DMS79 (cell line): ENCODE results near the gene DLGAP4.
"Not testable (repeated sequence)": the region's sequence is repeated elsewhere in the genome, so short reads cannot be mapped to it uniquely, and the experiment has no call there.

Experiments used
- DNase-seq: peaks from one replicate; lab custom pipeline; 2025; lab: John Stamatoyannopoulos, UW

The DLGAP4 gene

DNA sequence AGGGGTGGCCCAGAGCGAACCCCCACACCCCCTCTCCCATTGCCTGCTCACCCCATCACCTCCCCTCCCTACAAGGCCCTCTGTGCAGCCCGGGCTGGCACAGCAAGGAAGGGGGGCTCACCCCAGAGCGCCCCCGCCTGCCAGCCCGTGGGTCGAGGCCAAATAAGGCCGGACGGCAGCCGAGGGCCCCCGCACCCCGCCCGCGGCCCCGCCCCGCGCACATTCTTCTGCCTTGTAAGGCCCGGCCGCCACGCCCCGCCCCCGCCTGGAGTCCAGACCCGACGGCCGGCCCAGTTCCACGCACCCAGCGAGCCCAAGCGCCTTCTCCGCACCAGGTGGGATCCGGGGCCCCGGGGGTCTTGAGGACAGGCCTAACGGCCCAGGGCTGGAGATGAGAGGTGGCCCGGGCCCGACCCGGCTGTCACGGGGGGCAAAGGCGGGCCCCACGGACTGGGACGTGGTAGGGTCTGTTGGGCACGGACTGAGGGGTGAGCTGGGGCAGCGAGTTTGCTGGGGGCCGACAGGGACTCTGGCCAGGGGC, 235.2 kb downstream of the DLGAP4 start, which contains the start of gene MYL9:
Gene MYL9 (plus strand): TSS at position 293 of the 541 bp plus-strand sequence. CDS start 3,366 bp downstream, outside the sequence.
- DNase-seq, result no peak

DNA sequence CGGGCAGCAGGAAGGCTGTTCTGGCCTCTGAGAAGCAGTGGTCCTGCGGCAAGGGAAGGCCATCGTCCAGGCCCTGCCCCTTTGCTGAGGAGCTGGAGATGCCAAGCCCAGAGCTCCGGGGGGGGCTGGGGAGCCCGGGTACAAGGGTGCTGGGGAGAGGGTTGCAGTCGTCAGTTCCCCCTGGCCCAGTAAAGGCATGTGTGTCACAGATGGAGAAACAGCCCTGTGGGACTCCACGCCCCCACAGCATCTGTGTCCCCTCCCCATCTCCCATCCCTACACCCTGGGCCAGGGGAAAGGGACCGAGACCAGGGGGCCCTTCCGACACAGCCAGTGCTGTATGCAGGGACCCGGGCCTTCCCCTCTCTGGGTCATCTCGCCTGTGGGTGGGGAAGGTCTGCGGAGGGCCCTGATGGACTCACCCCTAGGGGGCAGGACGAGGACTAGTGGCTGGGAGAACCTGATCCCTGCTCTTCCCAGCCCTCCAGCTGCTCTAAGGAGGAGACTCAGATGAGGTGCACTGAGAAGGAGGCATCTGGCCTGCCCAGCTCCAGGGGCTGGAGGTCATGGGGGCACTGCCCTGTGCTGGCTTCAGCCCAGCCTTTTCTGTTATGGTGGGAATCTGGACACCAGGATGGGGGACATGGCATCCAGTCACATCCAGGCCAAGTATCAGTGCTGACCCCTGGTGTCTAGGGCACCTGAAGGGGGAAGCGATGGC, 235.8 kb downstream of the DLGAP4 start:
- DNase-seq, result no peak

DNA sequence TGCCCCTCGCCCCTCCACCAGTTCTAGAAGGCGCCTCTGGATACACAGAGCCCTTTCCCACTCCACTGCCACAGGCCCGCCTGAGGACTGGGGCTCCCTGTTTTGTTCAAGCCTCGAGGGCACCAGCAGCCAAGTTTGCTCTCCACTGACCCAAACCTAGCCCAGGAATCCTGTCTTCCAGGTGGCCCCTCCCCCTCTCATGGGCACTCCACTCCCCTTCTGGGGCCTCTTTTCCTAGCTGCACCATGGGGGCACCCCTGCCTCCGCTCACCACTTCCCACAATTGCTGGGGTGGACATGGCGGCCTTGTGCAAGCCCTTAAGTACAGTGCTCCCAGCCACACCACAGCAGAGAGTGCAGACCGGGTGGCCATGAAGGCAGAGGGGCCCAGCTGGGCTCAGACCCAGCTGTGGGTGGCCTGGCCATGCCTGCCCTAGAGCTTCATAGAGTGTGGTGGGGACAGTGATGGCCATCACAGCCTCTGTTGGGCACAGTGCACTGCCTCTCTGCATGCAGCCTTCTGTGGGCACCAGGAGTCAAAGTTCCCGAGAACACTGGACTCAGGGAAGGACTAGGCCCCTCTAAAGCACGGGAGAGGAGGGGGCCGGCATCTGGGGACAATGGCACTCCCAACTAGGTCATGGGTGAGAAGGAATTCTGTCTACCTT, 236.5 kb downstream of the DLGAP4 start:
- DNase-seq, result no peak

DNA sequence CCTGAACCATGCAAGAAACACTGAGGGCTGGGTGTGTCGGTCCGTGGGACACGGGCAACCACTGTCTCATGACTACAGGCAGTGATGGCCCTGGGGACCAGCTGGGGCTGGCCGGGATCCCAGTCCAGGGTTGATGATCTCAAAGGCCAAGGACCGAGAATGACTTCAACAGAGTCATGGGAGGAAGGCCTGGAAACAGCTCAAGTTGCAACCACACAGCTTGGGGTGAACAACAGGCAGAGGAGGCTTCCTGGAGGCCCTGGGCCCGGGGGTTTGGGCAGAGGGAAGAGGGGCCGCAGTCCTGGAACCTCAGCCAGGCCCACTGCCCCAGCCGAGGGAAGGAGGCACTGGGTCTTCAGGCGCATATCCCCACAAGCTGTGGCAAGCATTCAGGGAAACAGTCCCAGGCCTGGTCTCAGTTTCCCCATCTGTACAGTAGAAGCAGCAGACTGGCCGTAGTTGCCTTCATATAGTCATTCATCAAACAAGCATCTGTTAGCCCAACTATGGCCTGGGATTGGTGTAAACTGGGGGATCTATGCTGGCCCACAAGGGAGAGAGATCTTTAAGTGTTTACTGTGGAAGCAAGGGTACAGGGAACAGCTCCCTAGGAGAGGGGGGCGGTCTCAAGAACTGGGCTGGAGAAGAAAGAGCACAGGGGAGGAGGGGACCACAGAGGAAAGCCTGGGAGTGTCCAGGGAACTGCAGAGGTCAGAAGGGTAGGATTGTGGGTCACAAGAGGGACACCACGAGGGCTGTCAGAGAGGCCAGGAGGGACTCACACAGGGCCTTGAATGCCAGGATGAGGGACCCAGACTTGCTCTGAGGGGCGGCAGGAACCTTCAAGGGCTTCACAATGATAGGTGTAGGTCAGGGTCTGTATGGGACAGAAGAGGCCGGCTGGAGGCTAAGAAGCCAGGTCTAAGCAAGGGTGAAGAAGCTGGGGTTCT, 237.3 kb downstream of the DLGAP4 start:
- DNase-seq, result no peak

DNA sequence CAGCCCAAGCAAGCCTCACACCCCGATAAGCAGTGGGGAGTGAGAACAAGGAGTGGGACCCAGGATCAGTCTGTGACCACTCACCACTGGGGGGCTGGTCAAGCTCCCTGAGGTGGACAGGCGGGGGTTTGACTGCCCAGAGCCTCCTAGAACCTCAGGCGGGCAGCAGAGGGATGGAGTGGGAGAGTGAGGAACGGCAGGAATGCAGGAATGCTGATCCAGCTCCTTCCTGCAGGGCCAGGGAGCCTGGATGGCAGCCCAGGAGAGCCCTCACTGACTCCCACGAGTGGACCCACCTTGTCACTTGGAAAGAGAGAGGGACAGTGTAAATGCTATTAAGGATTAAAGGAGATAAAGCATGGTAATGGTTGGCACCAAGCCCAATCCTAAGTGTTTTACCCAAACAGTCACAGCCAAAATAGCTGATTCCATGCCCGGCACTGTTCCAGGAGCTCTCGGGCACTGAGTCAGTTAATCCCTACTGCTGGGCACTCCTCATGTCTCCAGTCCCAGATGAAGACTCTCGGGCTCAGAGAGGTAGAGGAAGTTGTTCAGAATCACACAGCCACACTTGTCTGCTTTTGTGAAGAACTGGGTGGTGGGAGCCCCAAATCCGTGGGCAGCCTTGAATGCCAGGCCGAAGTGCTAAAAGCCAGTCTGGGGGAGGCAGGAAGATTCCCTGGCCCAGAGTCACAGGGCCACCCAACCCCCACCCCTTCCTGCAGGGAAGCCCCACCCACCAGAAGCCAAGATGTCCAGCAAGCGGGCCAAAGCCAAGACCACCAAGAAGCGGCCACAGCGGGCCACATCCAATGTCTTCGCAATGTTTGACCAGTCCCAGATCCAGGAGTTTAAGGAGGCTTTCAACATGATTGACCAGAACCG, 238.2 kb downstream of the DLGAP4 start:
- DNase-seq, result peak; percentile 22

DNA sequence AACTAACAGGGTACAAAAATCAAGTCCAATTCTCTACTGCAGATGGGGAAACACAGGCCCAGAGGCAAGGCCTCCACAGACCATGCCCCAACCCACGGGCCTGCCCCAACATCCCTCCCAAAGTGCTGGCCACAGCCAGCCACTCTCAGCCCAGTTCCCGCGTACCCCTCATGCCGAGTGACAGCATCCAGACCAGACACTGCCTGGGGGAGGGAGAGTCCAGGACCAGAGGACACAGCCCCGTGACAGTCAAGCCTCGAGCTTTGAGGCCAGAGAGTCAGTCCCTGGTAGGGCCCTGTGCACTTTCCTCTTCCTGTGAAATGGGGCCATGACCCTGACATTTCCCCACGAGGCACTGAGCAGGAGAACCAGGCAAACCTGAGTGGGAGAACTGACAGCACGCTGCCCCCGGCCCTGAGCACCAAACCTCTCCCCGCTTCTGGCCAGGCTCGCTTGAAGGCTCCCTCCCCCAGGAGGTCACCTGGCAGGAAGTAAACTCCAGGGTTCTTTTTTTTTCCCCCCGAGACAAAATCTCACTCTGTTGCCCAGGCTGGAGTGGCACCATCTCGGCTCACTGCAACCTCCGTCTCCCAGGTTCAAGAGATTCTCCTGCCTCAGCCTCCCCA, 240.1 kb downstream of the DLGAP4 start:
- no peak for DNase-seq

DNA sequence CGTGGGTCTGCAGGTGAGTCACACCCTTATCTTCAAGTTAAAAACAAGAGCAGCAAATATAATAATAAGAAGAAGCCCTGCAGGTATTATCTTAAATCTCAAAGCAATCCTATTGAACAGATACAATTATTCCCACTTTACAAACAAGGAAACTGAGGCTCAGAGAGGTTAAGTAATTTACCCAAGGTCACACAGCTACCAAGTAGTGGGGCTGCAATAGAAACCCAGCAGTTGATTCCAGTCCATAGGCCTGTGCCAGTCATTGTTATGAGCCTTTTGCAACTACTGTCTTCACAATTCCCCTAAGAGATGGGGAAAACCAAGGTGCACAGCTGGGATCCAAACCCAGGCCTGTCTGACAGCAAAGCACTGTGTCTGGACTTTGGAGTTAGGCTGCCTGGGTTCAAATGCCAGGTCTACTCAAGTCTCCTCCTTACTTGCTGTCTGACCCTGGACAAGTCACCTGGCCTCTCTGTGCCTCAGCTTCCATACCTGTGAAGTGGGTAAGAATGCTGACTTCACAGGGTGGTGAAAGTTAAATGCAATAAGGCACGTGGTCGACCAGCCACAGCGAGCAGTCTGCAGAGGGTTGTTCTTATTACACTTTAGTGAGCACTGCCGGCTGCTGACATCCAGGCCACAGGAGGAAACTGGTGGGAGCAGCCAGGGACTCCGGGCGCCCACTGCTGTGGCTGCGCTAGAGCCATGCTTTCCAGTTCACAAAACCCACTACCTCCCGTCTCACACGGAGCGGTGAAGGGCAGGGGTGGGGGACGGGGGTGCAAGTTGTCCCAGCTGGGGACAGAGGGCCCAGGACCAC, 241.3 kb downstream of the DLGAP4 start:
- DNase-seq, result no peak

DNA sequence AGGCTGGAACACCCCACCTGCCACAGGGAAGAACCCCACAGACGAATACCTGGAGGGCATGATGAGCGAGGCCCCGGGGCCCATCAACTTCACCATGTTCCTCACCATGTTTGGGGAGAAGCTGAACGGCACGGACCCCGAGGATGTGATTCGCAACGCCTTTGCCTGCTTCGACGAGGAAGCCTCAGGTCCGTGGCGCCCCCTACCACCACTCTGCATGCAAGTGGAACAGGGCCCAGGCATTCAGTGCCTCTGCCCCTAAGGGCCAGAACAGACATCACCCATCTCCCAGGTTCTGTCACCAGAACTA, 241.8 kb downstream of the DLGAP4 start:
- no peak for DNase-seq

DNA sequence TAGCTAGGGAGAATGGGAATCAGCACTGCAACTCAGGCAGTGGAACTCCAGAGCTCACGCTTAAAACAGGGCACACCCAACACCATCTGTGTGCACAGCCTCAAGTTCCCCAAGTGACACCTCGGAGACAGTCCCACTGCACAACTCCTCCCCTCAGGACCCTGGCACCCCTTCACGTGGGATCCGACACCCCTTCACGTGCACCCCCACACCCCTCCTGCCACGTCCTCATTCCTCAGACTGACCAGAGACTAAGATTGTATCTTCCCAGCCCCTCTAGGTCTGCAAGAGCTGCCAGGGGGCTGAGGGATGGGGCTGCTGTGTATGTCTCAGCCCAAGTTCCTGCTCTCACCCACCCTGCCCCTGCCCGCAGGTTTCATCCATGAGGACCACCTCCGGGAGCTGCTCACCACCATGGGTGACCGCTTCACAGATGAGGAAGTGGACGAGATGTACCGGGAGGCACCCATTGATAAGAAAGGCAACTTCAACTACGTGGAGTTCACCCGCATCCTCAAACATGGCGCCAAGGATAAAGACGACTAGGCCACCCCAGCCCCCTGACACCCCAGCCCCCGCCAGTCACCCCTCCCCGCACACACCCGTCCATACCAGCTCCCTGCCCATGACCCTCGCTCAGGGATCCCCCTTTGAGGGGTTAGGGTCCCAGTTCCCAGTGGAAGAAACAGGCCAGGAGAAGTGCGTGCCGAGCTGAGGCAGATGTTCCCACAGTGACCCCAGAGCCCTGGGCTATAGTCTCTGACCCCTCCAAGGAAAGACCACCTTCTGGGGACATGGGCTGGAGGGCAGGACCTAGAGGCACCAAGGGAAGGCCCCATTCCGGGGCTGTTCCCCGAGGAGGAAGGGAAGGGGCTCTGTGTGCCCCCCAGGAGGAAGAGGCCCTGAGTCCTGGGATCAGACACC, 242.8 kb downstream of the DLGAP4 start:
- no peak for DNase-seq

DNA sequence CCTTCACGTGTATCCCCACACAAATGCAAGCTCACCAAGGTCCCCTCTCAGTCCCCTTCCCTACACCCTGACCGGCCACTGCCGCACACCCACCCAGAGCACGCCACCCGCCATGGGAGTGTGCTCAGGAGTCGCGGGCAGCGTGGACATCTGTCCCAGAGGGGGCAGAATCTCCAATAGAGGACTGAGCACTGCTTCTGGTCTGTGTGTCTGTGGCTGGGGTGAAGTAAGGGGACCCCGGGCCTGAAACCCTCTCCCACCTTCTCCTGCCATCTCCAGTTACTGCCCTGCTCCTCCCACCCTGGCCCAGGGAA, 243.4 kb downstream of the DLGAP4 start:
- DNase-seq, result no peak

DNA sequence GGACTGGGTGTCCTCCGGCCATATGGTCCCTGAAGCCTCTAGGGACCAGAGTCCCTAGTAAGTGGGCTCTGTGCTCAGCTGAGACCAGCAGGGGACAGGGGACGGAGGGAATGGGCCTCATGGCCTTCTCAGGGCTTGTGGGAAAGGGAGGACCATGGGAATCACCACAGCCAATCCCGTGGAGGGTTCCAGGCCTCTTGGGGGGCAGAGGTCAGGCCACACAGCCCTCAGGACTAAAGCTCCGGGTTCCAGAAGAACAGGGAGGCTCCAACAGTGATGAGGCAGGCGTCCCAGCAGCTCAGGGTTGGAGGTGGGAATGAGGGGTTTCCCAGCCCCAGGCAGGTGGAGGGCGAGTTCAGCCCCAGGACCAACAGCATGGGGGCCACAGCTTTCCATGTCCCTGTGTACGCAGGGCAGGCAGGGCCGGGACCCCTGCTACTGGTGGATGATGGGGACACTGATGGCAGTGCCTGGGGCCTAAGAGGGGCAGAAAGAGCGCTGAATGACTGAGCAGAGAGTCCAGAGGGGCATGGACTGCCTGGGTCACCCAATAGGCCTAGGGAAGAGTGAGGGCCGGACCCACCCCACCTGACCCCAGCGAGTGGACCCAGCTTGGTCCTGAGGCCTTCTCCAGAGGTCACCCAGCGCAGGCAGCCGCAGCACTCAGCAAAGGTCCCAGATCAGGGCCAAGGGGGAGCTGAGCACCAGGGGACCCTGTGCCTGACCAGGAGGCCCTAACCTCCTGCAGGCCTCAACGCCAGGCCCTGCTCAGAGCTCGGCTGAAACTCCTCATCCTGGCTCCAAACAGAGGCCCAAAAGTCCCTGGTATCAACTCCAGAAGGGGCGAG, 244.0 kb downstream of the DLGAP4 start:
- no peak for DNase-seq

DNA sequence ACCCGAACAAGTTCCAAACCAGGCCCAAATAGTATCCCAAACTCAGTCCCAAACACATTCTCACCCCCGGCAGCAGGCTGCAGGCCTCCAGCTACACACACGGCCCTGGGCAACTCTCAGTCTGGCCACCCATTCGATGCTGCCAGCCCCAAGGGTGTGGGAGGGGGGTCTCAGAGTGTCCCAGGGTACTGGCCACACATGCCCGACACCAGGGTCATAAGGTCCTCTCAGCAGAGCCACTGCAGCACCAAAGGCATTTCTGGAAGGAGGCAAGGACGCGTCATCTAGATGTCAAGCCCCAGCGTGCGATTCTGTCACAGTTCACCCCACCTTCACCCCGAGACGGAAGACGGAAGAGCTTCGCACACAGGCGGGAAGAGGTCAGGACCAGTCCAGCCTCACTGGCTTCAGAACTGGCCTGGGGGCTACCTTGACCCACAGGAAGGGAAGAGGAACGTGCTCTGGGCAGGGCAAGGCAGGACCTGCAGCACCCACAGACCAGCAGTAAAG, 244.7 kb downstream of the DLGAP4 start:
- DNase-seq, result no peak

DNA sequence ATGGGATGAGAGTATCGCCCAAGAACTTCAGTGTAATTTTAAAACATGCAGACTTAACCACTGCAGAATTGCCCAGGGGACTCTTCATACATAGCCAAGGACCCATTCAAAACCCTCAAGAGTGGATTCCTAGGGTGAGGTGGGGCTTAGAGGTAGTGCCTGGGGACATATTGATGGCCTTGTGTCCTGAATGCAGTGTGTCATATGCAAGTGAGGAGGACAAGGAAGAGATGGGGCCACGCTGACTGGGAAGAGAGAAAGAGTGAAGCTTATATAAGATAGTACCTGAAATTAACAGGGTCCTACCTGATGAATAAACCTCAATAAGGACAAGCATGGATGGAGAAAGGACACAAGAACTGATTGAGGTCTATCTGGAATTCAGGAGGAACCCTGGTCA, 249.1 kb downstream of the DLGAP4 start:
- DNase-seq, result no peak

DNA sequence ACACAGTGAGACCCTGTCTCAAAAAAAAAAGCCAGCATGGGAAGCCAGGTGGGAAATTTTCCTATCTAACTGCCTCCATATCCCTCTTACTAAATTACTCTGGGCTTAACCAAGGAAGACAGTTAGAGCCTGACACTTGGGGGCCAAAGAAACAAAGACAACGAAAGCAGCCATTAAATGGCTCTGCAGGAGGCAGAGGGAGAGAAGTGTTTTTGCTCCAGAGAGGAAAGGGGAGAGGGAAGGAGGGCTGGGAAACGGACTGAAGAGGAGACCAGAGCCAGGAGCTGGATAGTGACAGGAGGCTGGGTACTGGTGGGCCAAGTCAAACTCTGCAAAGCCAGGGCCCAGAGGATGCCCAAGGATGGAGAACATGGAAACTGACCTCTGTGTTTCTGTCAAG, 256.6 kb downstream of the DLGAP4 start:
- no peak for DNase-seq

DNA sequence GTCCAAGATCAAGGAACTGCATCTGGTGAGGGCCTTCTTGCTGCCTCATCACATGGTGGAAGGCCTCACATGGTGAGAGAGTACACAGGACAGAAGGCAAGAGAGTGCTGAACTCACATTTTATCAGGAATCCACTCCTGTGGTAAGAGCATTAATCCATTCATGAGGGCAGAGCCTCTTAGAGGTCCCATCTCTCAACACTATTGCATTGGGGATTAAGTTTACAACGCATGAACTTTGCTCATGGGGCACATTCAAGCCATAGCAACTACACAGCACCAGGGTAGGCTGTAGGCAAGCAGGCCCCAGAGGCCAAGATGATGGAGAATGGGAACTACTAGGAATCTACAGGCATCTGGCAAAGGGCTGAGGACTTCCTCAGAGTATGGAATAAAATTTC, 257.2 kb downstream of the DLGAP4 start:
- no peak for DNase-seq

DNA sequence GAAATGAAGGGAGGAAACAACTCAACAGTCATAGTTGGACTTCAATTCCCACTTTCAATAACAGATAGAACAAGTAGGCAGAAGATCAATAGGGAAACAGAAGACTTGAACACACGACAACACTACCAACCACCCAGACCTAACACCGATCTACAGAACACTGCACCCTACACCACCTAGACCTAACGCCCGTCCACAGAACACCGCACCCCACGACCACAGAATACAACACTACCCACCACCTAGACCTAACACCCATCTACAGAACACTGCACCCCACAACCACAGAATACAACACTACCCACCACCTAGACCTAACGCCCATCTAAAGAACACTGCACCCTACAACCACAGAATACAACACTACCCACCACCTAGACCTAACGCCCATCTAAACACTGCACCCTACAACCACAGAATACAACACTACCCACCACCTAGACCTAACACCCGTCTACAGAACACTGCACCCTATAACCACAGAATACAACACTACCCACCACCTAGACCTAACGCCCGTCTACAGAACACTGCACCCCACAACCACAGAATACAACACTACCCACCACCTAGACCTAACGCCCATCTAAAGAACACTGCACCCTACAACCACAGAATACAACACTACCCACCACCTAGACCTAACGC, 258.1 kb downstream of the DLGAP4 start:
- not testable (repeated sequence) for DNase-seq

DNA sequence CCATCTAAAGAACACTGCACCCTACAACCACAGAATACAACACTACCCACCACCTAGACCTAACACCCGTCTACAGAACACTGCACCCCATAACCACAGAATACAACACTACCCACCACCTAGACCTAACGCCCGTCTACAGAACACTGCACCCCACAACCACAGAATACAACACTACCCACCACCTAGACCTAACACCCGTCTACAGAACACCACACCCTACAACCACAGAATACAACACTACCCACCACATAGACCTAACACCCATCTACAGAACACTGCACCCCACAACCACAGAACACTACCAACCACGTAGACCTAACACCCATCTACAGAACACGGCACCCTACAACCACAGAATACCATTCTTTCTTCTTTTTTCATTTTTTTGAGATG, 258.6 kb downstream of the DLGAP4 start:
- DNase-seq, result not testable (repeated sequence)
